A673 (cell line): ENCODE measurements around the gene SERPINH1.

ENCODE experiments used
- CTCF ChIP-seq: fragments of 300-800, 200-600 bp; sonication (generic); conservative IDR thresholded peaks from 2 replicates; pipeline ENCODE4 v1.5.1; 2017; ENCODE audit warnings: low read depth, mild to moderate bottlenecking, antibody characterized with exemption, low read length, moderate library complexity, mixed read lengths
- EZH2 ChIP-seq: fragments of 200-600 bp; sonication (generic); IDR thresholded peaks from 2 replicates; pipeline ENCODE4 v1.6.1; 2017; ENCODE audit warnings: borderline replicate concordance, low read depth, mild to moderate bottlenecking, mixed read lengths, antibody characterized with exemption, low read length; ENCODE audit not compliant: poor library complexity, severe bottlenecking

- TF ChIP-seq EZH2 (no peak), CTCF (no peak)
Measured at GRCh38 chr11:75533896-75534258, 28.2 kb upstream of the SERPINH1 start.
